Activated T-cell treated with anti-CD3 and anti-CD28 coated beads for 48 hours (primary cell): ENCODE results near the gene GNAQ.
"Not testable (repeated sequence)": the region's sequence is repeated elsewhere in the genome, so short reads cannot be mapped to it uniquely, and the experiment has no call there.

ENCODE experiments used
- DNase-seq: peaks from one replicate; pipeline ENCODE4 v3.0.0-alpha.2; 2020; ENCODE audit warnings: low read depth

The GNAQ gene

DNA sequence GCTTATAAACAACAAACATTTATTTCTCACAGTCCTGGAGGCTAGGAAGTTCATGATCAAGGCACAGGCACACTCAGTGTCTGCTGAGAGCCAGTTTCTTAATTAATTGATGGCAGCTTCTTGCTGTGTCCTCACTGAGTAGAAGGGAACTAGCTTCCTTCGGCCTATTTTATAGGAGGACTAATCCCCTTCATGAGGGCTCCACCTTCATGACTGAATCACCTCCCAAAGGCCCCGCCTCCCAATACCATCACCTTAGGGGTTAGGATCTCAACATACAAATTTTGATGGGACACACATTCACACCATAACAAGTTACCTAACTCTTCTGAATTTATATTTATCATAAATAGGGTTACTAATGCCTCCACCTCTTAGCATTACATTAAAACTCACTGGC lies 129.8 kb downstream of the GNAQ start:
- DNase-seq: no peak

GRCh38 chr9:77901018-77901417 lies 130.6 kb downstream of the GNAQ start:
- no peak for DNase-seq

- no peak for DNase-seq
Observed at GRCh38 chr9:77899679-77900354, 131.8 kb downstream of the GNAQ start.

DNA sequence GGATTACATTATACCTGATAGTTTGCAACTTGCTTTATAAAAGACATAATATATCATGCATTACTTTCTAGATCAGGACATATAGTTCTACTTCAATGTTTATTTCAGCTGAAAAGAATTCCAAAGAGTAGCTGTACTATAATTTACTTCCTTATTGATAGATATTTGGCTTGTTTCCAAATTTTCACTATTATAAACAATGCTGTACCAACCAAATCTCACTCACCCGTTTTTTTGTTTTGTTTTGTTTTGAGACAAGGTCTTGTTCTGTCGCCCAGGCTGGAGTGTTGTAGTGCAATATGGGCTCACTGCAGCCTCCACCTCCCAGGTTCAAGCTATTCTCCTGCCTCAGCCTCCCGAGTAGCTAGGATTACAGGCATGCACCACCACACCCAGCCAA lies 132.7 kb downstream of the GNAQ start:
- DNase-seq: no peak

- DNase-seq: no peak
Observed at GRCh38 chr9:77896938-77897667, 134.5 kb downstream of the GNAQ start.

- no peak for DNase-seq
Observed at GRCh38 chr9:77896269-77896937, 135.2 kb downstream of the GNAQ start.

DNA sequence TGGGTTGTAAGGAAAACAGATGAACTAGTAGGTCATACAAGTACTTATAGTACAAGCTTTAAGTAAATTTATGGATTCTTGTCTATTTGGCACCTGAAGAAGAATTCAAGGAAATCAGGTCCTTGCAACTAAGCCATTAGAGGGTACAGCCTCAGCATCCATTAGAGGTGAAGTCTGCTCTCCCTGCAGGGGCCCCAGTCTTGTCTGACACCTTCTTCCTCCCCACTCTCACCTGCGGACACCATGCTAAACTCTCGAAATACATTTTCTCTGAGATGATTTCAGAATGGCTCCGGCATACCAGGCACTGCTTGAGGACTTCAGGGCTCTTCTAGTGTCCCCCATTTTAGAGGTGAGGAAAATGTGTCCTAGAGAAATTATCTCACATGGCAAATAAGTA lies 137.9 kb downstream of the GNAQ start:
- DNase-seq: no peak

DNA sequence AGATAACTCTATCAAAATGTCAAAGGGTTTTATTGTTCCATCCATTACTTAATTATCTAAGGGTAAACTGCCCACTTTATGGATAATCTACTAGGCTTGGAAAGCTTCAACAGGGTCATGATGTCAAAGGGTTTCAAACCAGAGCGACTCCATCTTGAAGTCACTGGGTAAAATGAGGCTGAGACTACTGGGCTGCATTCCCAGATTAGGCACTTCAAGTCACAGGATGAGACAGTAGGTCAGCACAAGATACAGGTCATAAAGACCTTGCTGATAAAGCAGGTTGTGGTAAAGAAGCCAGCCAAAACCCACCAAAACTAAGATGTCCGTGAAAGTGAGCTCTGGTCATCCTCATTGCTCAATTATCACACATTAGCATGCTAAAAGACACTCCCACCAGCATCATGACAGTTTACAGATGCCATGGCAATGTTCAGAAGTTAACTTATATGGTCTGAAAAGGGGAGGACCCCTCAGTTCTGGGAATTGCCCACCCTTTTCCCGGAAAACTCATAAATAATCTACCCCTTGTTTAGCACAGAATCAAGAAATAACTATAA lies 138.6 kb downstream of the GNAQ start:
- DNase-seq: no peak

GRCh38 chr9:77892171-77892570 lies 139.4 kb downstream of the GNAQ start:
- DNase-seq: no peak

DNA sequence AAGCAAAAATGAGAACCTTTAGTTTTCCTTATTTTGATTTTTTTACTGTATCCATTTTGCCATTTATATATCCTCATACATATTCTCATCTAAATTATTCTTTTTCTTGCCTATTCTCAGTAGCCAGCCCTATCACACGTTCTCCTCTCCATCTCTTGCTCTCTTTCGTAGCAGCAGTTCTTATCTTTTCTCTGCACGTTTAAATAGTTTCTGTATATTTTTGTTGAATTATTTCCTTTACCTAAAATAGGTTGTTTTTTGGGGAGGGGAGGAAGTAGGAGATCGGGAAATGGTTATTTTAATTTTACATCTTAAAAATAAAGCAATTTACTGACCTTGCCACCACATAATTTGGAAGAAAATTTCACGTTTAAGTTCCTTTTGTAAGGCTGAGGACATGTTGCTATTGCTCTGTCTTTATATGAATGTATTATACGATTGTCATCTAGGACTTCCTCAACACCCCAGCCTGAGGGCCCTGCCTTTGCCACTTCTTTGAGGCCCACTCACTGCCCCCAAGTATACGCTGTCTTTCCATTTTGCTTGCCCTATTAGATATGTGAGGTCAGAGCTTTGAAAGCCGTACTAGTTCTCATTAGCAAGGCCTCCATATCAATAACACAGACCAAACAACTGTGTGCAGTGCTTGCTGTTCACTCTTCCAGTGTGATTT lies 140.3 kb downstream of the GNAQ start:
- no peak for DNase-seq

- no peak for DNase-seq
Observed at GRCh38 chr9:77887662-77888061, 143.9 kb downstream of the GNAQ start.

- DNase-seq: no peak
Observed at GRCh38 chr9:77885104-77885672, 146.4 kb downstream of the GNAQ start.

- DNase-seq: no peak
Observed at GRCh38 chr9:77883846-77884771, 147.5 kb downstream of the GNAQ start.

DNA sequence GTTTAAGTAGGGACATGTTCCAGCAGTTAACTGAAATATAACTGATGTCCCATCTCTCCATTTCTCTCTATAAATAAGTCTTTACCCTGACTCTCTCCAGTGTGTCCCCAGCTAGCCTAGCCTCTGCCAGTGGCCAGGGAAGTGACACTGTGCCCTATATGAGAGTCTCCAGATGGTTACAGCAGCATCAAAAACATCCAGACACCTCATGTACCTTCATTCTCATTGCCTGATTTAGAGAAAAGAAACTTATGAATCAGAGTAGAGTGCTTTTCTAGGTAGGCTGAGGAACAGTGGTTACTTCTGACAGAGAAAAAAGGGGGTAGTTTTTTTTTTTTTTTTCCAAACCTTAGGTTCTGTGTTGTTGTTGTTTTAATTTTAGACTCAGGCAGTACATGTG lies 148.5 kb downstream of the GNAQ start:
- no peak for DNase-seq

GRCh38 chr9:77882294-77882693 lies 149.3 kb downstream of the GNAQ start:
- DNase-seq: no peak

- not testable (repeated sequence) for DNase-seq
Observed at GRCh38 chr9:77881634-77882033, 150.0 kb downstream of the GNAQ start.

DNA sequence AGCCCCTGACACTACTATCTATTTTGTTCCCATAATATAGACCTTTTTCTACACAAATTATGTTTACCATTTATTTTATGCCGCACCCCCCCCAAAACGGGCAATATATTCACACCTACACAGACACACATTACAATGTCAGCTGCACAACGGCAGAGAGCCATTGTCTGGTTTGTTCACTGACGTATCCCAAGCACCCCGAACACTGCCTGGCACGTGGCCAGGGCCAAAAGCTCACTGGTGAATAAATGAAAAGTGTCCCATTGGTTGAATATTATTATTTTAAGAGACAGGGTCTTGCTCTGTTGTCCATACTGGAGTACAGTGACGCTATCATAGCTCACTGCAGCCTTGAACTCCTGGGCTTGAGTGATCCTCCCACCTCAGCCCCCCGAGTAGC lies 150.5 kb downstream of the GNAQ start:
- DNase-seq: no peak

- DNase-seq: no peak
Observed at GRCh38 chr9:77879437-77879943, 152.1 kb downstream of the GNAQ start.

DNA sequence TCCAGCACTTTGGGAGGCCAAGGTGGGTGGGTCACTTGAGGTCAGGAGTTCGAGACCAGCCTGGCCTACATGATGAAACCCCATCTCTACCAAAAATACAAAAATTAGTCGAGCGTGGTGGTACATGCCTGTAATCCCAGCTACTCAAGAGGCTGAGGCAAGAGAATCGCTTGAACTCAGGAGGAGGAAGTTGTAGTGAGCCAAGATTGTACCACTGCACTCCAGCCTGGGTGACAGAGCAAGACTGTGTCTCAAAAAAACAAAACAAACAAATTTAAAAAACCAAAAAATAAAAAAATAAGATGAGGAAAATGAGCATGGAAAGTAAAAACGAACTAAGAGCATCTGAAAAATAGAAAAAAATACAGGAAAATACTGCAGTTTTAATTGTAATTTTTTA lies 152.8 kb downstream of the GNAQ start:
- DNase-seq: not testable (repeated sequence)

- no peak for DNase-seq
Observed at GRCh38 chr9:77877976-77878375, 153.6 kb downstream of the GNAQ start.

GRCh38 chr9:77876590-77876989 lies 155.0 kb downstream of the GNAQ start:
- no peak for DNase-seq
